Occipital lobe (tissue), 3 donors: ENCODE measurements around the gene MMRN2. TPM values are rescaled to one million over a fixed set of nuclear protein-coding genes. Genes with fewer than 3 reads are reported as not detected.

Source experiments
- DNase-seq: peaks from one replicate; lab custom pipeline; 2025; lab: John Stamatoyannopoulos, UW
- small RNA-seq: library from RNA; depleted of rRNA; stranded (forward); fragments of <200 nt; gene quantifications from one replicate; pipeline ENCODE3, GENCODE V24; 2014
- total RNA-seq: library from RNA; depleted of rRNA; stranded (reverse); fragments of >200 nt; gene quantifications from one replicate; pipeline ENCODE4 v1.2.3, GENCODE V29; 2014

MMRN2 gene
- total RNA-seq, 1 donor from 2014 or later: 4.8 TPM

DNA sequence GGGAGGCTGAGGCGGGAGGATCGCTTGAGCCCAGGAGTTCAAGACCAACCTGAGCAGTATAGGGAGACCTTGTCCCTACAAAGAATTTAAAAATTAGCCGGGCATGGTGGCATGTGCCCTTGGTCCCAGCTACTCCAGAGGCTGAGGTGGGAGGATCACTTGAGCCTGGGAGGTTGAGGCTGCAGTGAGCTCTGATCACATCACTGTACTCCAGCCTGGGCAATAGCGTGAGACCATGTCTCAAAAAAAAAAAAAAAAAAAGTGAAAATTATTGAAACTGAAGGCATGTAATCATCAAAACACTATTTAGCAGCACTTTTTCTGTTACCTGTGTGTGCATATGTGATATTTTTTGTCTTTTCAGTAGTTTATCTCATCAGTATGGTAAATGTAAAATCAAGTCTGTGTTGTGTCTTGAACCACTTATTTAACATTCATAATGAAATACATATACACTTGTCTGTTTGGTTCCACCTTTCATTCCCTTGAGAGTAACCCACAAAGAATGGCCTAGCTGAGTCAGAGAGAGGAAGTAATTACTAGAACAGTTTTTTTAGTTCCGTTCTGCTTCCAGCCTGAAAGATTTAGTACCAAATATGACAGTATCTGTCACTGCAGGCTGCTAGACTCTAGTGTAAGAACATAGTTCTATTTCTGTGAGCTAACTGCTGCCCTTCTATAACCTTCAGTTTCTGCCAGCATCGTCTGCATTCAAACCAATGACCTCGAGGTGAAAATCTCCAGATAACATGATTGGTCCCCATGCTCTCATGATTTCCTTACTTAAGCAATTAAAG, 68.6 kb downstream of the MMRN2 start:
- DNase-seq: no peak

Small RNA genes lying within 50 kb of the gene (small RNA-seq; reads per million reads assigned to genes)
- gene BMS1P3: not detected
- 0.23 reads per million for gene RNU1-19P

Other genes with a start within 250 kb of the MMRN2 start
- gene BMPR1A, start 201.0 kb downstream of the MMRN2 start, total RNA-seq: 64.6 TPM
- gene SNCG, start 984 bp upstream of the MMRN2 start, total RNA-seq: 2.7 TPM
- not detected for gene ADIRF, start 10.9 kb upstream of the MMRN2 start, total RNA-seq
- not detected for gene FAM25A, start 62.7 kb upstream of the MMRN2 start, total RNA-seq
- gene GLUD1, start 137.2 kb upstream of the MMRN2 start, total RNA-seq: 175 TPM
- gene SHLD2, start 137.6 kb upstream of the MMRN2 start, total RNA-seq: 37.1 TPM